NCI-H2196 treated with DMSO at 0.1 percent for 48 hours (cell line): Measurements from ENCODE around the gene TTLL13.

Experiments
- DNase-seq: peaks from one replicate; lab custom pipeline; 2025; ENCODE audit not compliant: unreplicated experiment; lab: John Stamatoyannopoulos, UW

The TTLL13 gene

GRCh38 chr15:90249203-90249863 lies at the start of gene TTLL13:
TTLL13 (plus strand) TSS chr15:90249556; CDS start chr15:90250631, 1,075 bp downstream.
- DNase-seq = peak; percentile 75

GRCh38 chr15:90200534-90201129 lies 48.7 kb upstream of the TTLL13 start:
- DNase-seq = no peak

GRCh38 chr15:90201130-90201943 lies 48.0 kb upstream of the TTLL13 start, which contains the start of gene SEMA4B:
SEMA4B (plus strand) TSS chr15:90201330; CDS start chr15:90201579, 249 bp downstream.
- no peak for DNase-seq

GRCh38 chr15:90201944-90202375 lies 47.4 kb upstream of the TTLL13 start:
- DNase-seq = no peak

GRCh38 chr15:90202929-90203328 lies 46.4 kb upstream of the TTLL13 start:
- no peak for DNase-seq

- DNase-seq = no peak
These were observed 45.9 kb upstream of the TTLL13 start for GRCh38 chr15:90203473-90203872.

- DNase-seq = no peak
These were observed 45.4 kb upstream of the TTLL13 start for GRCh38 chr15:90203922-90204321.

- DNase-seq = no peak
These were observed 44.1 kb upstream of the TTLL13 start for GRCh38 chr15:90205050-90205848.

- no peak for DNase-seq
These were observed 43.5 kb upstream of the TTLL13 start for GRCh38 chr15:90205886-90206285.

- DNase-seq = no peak
These were observed 42.1 kb upstream of the TTLL13 start for GRCh38 chr15:90207252-90207651.

GRCh38 chr15:90208356-90208755 lies 41.0 kb upstream of the TTLL13 start:
- DNase-seq = no peak

GRCh38 chr15:90209591-90209990 lies 39.8 kb upstream of the TTLL13 start:
- no peak for DNase-seq

GRCh38 chr15:90210593-90210992 lies 38.8 kb upstream of the TTLL13 start:
- no peak for DNase-seq

- no peak for DNase-seq
These were observed 38.3 kb upstream of the TTLL13 start for GRCh38 chr15:90211009-90211408.

- no peak for DNase-seq
These were observed 37.8 kb upstream of the TTLL13 start for GRCh38 chr15:90211440-90212143.

GRCh38 chr15:90212221-90213098 lies 36.9 kb upstream of the TTLL13 start:
- DNase-seq = no peak

- DNase-seq = no peak
These were observed 36.1 kb upstream of the TTLL13 start for GRCh38 chr15:90213122-90213817.

- no peak for DNase-seq
These were observed 35.5 kb upstream of the TTLL13 start for GRCh38 chr15:90213818-90214204.
